Colonic mucosa (tissue), 4 donors: ENCODE results near the gene DCUN1D5. TPM values are rescaled to one million over a fixed set of nuclear protein-coding genes. Genes with fewer than 3 reads are reported as not detected.
"Not testable (repeated sequence)": the region's sequence is repeated elsewhere in the genome, so short reads cannot be mapped to it uniquely, and the experiment has no call there.

ENCODE experiments used
- DNase-seq: peaks from one replicate; pipeline ENCODE4 v3.0.0-alpha.2; 2020
- H3K27ac ChIP-seq: fragments of 200-600 bp; one replicate; pipeline ENCODE4 v1.8.0; 2021
- H3K27me3 ChIP-seq: fragments of 200-600 bp; one replicate; pipeline ENCODE4 v1.8.0; 2021
- H3K36me3 ChIP-seq: fragments of 200-600 bp; one replicate; pipeline ENCODE4 v1.8.0; 2021
- H3K4me1 ChIP-seq: fragments of 200-600 bp; one replicate; pipeline ENCODE4 v1.8.0; 2021; ENCODE audit warnings: mild to moderate bottlenecking
- H3K4me3 ChIP-seq: fragments of 200-600 bp; one replicate; pipeline ENCODE4 v1.8.0; 2021
- H3K9ac ChIP-seq, 2 donors: one replicate each; pipeline ENCODE4 v1.7.0; 2013; ENCODE audit warnings: control low read depth in 2 of 2, low read depth in 2 of 2, low read length in 2 of 2
- H3K9me3 ChIP-seq: fragments of 200-600 bp; one replicate; pipeline ENCODE4 v1.8.0; 2021
- CTCF ChIP-seq: fragments of 200-600 bp; IDR thresholded peaks from one replicate; pipeline ENCODE4 v1.8.0; 2022; ENCODE audit warnings: antibody characterized with exemption, mild to moderate bottlenecking
- intact Hi-C: fragments of 100-400 bp; cut with DNase I; formaldehyde crosslinking; loops from one replicate; pipeline ENCODE4 v1.14.1; 2022
- total RNA-seq, 2 donors: library from RNA; stranded (reverse); fragmentation: NEBNext Ultra II Directional in 1 of 2; extraction: Animal tissue kit (Norgen Biotek cat#: 25700) in 1 of 2; gene quantifications; one replicate each; pipeline ENCODE4 v1.2.1, GENCODE V29; 2021
- donor health status: healthy.
- donor health status: DM: no; HTN: no; CAD: no.
- donor health status: DM: no; HTN: no; CAD: no.

Gene DCUN1D5
- total RNA-seq, 2 donors from 2014 or later: 14.7 to 25.4 TPM

GRCh38 chr11:103031834-103032233 lies 60.1 kb downstream of the DCUN1D5 start:
- intact Hi-C loops: no loop called here
- H3K9me3 ChIP-seq: no peaks in the 10 kb centered on the region
- H3K27me3 ChIP-seq: no peaks in the 10 kb centered on the region

DNA sequence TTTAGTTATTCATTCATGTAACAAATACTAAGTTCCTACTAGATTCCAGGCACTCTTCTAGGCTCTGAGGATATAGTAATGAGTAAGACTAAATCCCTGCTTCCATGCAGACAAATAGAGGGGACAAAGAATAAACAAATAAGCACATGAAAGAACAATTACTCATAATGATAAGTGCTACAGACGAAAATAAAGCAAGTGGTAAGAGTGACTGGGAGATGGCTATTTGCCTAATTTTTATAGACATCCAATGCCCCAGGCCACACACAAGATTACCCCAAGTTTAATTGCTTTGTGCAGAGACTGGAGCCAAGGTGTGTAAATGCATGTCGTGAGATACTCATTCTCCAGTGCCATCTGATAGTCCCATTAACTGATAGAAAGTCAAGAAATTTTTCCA lies 62.6 kb downstream of the DCUN1D5 start:
- intact Hi-C loops: no loop called here
- DNase-seq: no peak
- H3K4me3 ChIP-seq: no peak overlapping the region
- TF ChIP-seq CTCF: no peak
- no peaks in the 10 kb centered on the region for H3K4me1 ChIP-seq
- no peaks in the 10 kb centered on the region for H3K36me3 ChIP-seq
- no peaks in the 10 kb centered on the region for H3K27me3 ChIP-seq
- no peaks in the 10 kb centered on the region for H3K9me3 ChIP-seq
- no peak overlapping the region for H3K27ac ChIP-seq
- no peak overlapping the region for H3K9ac ChIP-seq

More at GRCh38 chr11:103031834-103032233, 60.1 kb downstream of the DCUN1D5 start:
- no peak for DNase-seq
- no peak overlapping the region for H3K4me3 ChIP-seq
- no peaks in the 10 kb centered on the region for H3K36me3 ChIP-seq
- H3K4me1 ChIP-seq: no peaks in the 10 kb centered on the region
- TF ChIP-seq CTCF: no peak
- no peak overlapping the region for H3K9ac ChIP-seq
- H3K27ac ChIP-seq: no peak overlapping the region

GRCh38 chr11:103028304-103029020 lies 63.5 kb downstream of the DCUN1D5 start:
- H3K27me3 ChIP-seq, H3K9me3 ChIP-seq, H3K4me1 ChIP-seq, H3K4me3 ChIP-seq, H3K27ac ChIP-seq, intact Hi-C loops, DNase-seq, H3K9ac ChIP-seq, H3K36me3 ChIP-seq: not testable (repeated sequence)

- Histone ChIP-seq H3K9ac (no peak overlapping the region), H3K9me3 (no peaks in the 10 kb centered on the region), H3K27me3 (no peaks in the 10 kb centered on the region), H3K4me1 (no peaks in the 10 kb centered on the region), H3K4me3 (no peak overlapping the region), H3K27ac (no peak overlapping the region), H3K36me3 (no peaks in the 10 kb centered on the region)
- DNase-seq: no peak
- intact Hi-C loops: no loop called here
- TF ChIP-seq CTCF: no peak
Measured at GRCh38 chr11:103024086-103024485, 67.9 kb downstream of the DCUN1D5 start.

DNA sequence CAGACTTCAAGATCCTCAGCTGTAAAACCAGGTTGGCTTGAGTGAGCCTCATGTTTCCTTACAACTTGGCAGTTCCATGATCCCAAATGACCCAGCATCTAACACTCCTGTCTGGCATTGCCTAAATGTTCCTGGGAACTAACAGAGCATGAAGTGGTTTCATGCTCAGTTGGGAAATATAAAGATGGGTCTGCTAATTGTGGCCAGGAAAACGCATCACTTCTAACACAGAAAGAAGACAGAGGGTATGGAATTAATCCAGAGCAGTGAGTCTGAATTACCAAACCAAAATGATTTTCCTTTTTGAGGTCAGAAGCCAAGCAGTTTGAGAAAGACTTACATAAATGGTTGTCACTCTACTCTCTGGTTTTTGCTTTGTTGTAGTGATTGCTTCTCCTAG lies 75.9 kb downstream of the DCUN1D5 start:
- Histone ChIP-seq H3K27ac (no peak overlapping the region), H3K27me3 (no peaks in the 10 kb centered on the region), H3K9ac (no peak overlapping the region), H3K9me3 (no peaks in the 10 kb centered on the region), H3K4me1 (no peaks in the 10 kb centered on the region), H3K4me3 (no peak overlapping the region), H3K36me3 (no peaks in the 10 kb centered on the region)
- no peak for TF ChIP-seq CTCF
- DNase-seq: no peak
- intact Hi-C loops: no loop called here

- no peak for TF ChIP-seq CTCF
- intact Hi-C loops: no loop called here
- no peak for DNase-seq
- Histone ChIP-seq H3K9me3 (no peaks in the 10 kb centered on the region), H3K4me3 (no peak overlapping the region), H3K27ac (no peak overlapping the region), H3K4me1 (no peaks in the 10 kb centered on the region), H3K36me3 (no peaks in the 10 kb centered on the region), H3K9ac (no peak overlapping the region), H3K27me3 (no peaks in the 10 kb centered on the region)
Measured at GRCh38 chr11:103013421-103013820, 78.5 kb downstream of the DCUN1D5 start.
